Ascending aorta (tissue), 2 donors: ENCODE measurements around the gene FHL5. TPM values are rescaled to one million over a fixed set of nuclear protein-coding genes. Genes with fewer than 3 reads are reported as not detected.

Source experiments
- DNase-seq, 2 donors: peaks; one replicate each; pipeline ENCODE4 v3.0.0-alpha.2; 2019; ENCODE audit warnings: low spot score in 2 of 2
- H3K27ac ChIP-seq, 2 donors: fragments of 200-600 bp; sonication (generic); one replicate each; pipeline ENCODE4 v1.5.1; 2016 to 2017; ENCODE audit warnings: mild to moderate bottlenecking in 1 of 2
- H3K27me3 ChIP-seq: fragments of 200-600 bp; sonication (generic); one replicate; pipeline ENCODE4 v1.5.1; 2017
- H3K36me3 ChIP-seq, 2 donors: fragments of 200-600 bp; sonication (generic); one replicate each; pipeline ENCODE4 v1.5.1; 2016
- H3K4me1 ChIP-seq, 2 donors: fragments of 200-600 bp; sonication (generic); one replicate each; pipeline ENCODE4 v1.5.1; 2016 to 2017; ENCODE audit warnings: mild to moderate bottlenecking in 1 of 2
- H3K4me3 ChIP-seq, 2 donors: fragments of 200-600 bp; sonication (generic); one replicate each; pipeline ENCODE4 v1.5.1; 2016 to 2017; ENCODE audit warnings: mild to moderate bottlenecking in 1 of 2
- H3K9me3 ChIP-seq, 2 donors: fragments of 200-600 bp; sonication (generic); one replicate each; pipeline ENCODE4 v1.5.1; 2016
- intact Hi-C: fragments of 100-400 bp; cut with DNase I; formaldehyde crosslinking; loops from one replicate; pipeline ENCODE4 v1.15.1; 2023
- total RNA-seq: library from RNA; depleted of rRNA; stranded (reverse); fragments of >200 nt; gene quantifications from one replicate; pipeline ENCODE4 v1.1.0, GENCODE V29; 2016
- TF ChIP-seq, protein P1 (sequence below), 3 experiments: fragments of 200-600 bp in 2 of 3; fragments of 450-650 bp in 1 of 3; sonication (generic) in 2 of 3; IDR thresholded peaks; one replicate each; pipeline ENCODE4 v1.5.1; 2016 to 2019; ENCODE audit warnings: antibody characterized with exemption in 3 of 3, mild to moderate bottlenecking in 1 of 3, moderate library complexity in 1 of 3

Gene FHL5
- total RNA-seq, 1 donor from 2014 or later, result 128 TPM

DNA sequence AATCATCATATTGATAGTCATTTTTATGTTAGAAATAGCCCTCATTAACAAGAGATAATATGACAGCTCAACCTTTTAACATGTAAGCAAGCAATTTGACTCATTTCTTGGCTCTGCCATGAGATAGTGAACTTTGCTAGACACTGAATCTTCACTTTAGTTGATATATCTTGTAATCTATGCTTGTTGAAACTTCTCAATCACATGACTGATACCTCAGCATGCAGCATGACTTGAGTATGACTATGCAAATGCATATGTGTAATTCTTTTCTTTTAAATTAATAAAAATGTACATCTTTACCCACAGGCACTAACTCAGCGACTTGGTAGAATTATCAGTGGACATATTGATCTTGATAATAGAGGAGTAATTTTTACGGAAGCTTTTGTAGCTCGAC, 34.7 kb upstream of the FHL5 start:
- no peak for DNase-seq
- Histone ChIP-seq H3K4me1 (peaks cover 0 to 4% of the 10 kb centered on the region in 2 donors), H3K27me3 (no peaks in the 10 kb centered on the region), H3K36me3 (peaks cover 47 to 54% of the 10 kb centered on the region in 2 donors), H3K9me3 (no peaks in the 10 kb centered on the region), H3K27ac (no peak overlapping the region), H3K4me3 (no peak overlapping the region)
- TF ChIP-seq, protein P1, sequence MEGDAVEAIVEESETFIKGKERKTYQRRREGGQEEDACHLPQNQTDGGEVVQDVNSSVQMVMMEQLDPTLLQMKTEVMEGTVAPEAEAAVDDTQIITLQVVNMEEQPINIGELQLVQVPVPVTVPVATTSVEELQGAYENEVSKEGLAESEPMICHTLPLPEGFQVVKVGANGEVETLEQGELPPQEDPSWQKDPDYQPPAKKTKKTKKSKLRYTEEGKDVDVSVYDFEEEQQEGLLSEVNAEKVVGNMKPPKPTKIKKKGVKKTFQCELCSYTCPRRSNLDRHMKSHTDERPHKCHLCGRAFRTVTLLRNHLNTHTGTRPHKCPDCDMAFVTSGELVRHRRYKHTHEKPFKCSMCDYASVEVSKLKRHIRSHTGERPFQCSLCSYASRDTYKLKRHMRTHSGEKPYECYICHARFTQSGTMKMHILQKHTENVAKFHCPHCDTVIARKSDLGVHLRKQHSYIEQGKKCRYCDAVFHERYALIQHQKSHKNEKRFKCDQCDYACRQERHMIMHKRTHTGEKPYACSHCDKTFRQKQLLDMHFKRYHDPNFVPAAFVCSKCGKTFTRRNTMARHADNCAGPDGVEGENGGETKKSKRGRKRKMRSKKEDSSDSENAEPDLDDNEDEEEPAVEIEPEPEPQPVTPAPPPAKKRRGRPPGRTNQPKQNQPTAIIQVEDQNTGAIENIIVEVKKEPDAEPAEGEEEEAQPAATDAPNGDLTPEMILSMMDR (IDR thresholded peaks at IDR 0.05), result no peak
- intact Hi-C loops, result loop anchor here (10.0 kb wide), 2 partner anchors 527 to 953 kb away; partner anchors contain the start of gene MANEA

DNA sequence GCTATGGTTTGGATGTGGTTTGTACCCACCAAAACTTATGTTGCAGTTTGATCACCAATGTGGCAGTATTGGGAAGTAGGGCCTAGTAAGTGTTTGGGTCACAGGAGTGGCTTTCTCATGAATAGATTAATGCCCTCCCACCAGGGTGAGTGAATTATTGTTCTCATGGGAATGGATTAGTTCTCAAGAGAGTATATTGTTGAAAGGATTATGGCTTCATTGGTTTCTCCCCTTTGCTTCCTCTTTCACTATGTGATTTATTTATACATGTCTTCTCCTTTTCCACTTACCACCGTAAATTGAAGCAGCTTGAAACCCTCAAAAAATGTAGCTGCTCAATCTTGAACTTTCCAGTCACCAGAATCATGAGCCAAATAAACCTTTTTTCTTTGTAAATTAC, 30.5 kb upstream of the FHL5 start:
- no peak for DNase-seq
- TF ChIP-seq, protein P1 (IDR thresholded peaks at IDR 0.05), result no peak
- H3K36me3 ChIP-seq, result peaks cover 37 to 58% of the 10 kb centered on the region in 2 donors
- intact Hi-C loops, result no loop called here
- H3K4me1 ChIP-seq, result no peaks in the 10 kb centered on the region
- no peaks in the 10 kb centered on the region for H3K9me3 ChIP-seq
- H3K4me3 ChIP-seq, result no peak overlapping the region
- H3K27me3 ChIP-seq, result no peaks in the 10 kb centered on the region
- H3K27ac ChIP-seq, result no peak overlapping the region

DNA sequence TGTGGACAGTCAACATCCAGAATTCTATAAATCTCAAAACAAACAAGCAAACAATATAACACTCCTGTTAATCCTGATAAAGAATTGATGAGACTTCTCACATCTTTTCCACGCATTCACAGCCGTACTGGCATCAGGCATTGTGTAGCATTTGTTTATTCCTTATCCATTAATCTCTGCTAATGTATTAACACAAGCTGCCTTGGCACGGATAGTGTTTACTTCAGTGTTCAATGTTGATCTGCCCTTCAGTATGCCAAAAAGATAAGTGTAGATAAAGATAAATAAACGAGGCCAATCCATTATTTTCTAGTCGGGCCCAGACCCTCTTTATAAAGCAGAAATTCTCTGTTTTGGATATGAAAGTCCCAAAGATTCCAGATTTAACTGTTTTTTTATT, 25.2 kb upstream of the FHL5 start:
- Histone ChIP-seq H3K27me3 (no peaks in the 10 kb centered on the region), H3K27ac (no peak overlapping the region), H3K9me3 (no peaks in the 10 kb centered on the region), H3K4me1 (no peaks in the 10 kb centered on the region), H3K4me3 (no peak overlapping the region), H3K36me3 (peaks cover 21 to 43% of the 10 kb centered on the region in 2 donors)
- TF ChIP-seq, protein P1 (IDR thresholded peaks at IDR 0.05), result no peak
- intact Hi-C loops, result no loop called here
- no peak for DNase-seq

DNA sequence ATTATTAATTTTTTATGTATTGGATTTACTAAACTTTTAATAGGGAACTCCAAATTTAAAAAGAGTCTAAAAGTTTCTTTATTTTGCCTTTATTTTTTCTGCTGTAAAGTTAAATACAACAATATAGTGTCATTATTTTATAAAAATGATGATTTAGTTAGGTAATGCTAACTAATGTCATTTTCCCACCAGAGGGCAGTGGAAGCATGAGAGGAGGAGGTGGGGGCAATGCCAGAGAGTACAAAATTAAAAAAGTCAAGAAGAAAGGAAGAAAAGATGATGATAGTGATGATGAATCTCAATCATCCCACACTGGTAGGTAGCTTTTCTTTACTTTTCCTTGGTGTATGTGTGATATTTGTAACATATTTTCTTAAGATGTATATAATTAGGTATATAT, 20.2 kb upstream of the FHL5 start:
- no peaks in the 10 kb centered on the region for H3K4me1 ChIP-seq
- H3K4me3 ChIP-seq, result no peak overlapping the region
- no peaks in the 10 kb centered on the region for H3K9me3 ChIP-seq
- DNase-seq, result no peak
- peaks cover 18 to 72% of the 10 kb centered on the region in 2 donors for H3K36me3 ChIP-seq
- H3K27ac ChIP-seq, result no peak overlapping the region
- intact Hi-C loops, result loop anchor here (2.0 to 5.0 kb wide), 2 partner anchors 85 to 354 kb away; partner anchors contain the start of gene NDUFAF4
- TF ChIP-seq, protein P1 (IDR thresholded peaks at IDR 0.05), result peak; percentile 30 to 63 (median 40)
- H3K27me3 ChIP-seq, result no peaks in the 10 kb centered on the region

DNA sequence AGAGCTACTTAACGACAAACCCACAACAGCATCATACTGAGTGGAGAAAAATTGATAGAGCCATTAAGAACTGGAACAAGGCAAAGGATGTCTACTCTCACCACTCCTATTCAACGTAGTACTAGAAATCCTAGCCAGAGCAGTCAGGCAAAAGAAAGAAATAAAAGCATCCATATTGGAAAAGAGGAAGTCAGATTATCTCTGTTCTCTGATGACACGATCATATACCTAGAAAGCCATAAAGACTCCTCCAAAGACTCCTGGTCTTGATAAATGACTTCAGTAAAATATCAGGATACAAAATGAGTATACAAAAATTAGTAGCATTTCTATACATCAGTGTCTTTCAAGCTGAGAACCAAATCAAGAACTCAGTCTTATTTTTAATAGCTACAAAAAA, 17.0 kb upstream of the FHL5 start:
- TF ChIP-seq, protein P1 (IDR thresholded peaks at IDR 0.05), result no peak
- Histone ChIP-seq H3K36me3 (peaks cover 26 to 73% of the 10 kb centered on the region in 2 donors), H3K9me3 (no peaks in the 10 kb centered on the region), H3K27me3 (no peaks in the 10 kb centered on the region), H3K4me3 (no peak overlapping the region), H3K27ac (no peak overlapping the region), H3K4me1 (no peaks in the 10 kb centered on the region)
- intact Hi-C loops, result no loop called here
- DNase-seq, result no peak

DNA sequence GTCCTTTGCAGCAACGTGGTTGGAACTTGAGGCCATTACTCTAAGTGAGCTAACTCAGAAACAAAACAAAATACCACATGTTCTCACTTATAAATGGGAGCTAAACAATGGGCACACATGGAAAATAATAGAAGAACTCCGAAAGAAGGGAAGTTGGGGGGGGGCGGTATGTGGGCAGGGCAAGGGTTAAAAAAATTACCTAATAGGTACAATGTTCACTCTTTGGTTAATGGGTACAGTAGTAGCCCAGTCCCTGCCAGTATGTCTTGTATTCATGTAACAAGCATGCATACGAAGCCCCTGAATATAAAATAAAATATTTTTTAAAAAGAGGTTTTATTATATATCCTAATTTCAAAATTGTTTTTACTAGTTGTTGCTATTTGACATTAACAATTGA, 15.3 kb upstream of the FHL5 start:
- Histone ChIP-seq H3K4me1 (no peaks in the 10 kb centered on the region), H3K9me3 (no peaks in the 10 kb centered on the region), H3K36me3 (peaks cover 35 to 81% of the 10 kb centered on the region in 2 donors), H3K27ac (no peak overlapping the region), H3K27me3 (no peaks in the 10 kb centered on the region), H3K4me3 (no peak overlapping the region)
- intact Hi-C loops, result no loop called here
- TF ChIP-seq, protein P1 (IDR thresholded peaks at IDR 0.05), result no peak
- no peak for DNase-seq
